SK-N-MC (cell line): Measurements from ENCODE around the gene RTN4RL1.

ENCODE experiments used
- DNase-seq: peaks from one replicate; pipeline ENCODE4 v3.0.0-alpha.2; 2011; ENCODE audit warnings: low read depth, low spot score
- H3K27ac ChIP-seq: fragments of 200-600 bp; sonication (generic); 2 replicates; pipeline ENCODE4 v1.5.1; 2016; ENCODE audit warnings: mixed run types
- H3K36me3 ChIP-seq: fragments of 200-600 bp; sonication (generic); 2 replicates; pipeline ENCODE4 v1.6.1; 2017; ENCODE audit warnings: antibody characterized with exemption, low read length, mixed read lengths; ENCODE audit not compliant: insufficient read depth
- H3K4me3 ChIP-seq: fragments of 200-600 bp; sonication (generic); 2 replicates; pipeline ENCODE4 v1.5.1; 2016
- H3K9ac ChIP-seq: fragments of 200-600 bp; sonication (generic); 2 replicates; pipeline ENCODE4 v1.8.0; 2017; ENCODE audit warnings: mixed run types, mixed read lengths; ENCODE audit not compliant: insufficient read length
- H3K9me3 ChIP-seq: fragments of 200-600 bp; sonication (generic); 2 replicates; pipeline ENCODE4 v1.6.1; 2017; ENCODE audit warnings: low read depth, mild to moderate bottlenecking, antibody characterized with exemption, low read length, moderate library complexity, mixed read lengths
- EZH2 ChIP-seq: fragments of 200-600 bp; sonication (generic); IDR thresholded peaks from one replicate; pipeline ENCODE4 v1.6.1; 2017; ENCODE audit warnings: antibody characterized with exemption
- FOXP2 ChIP-seq: optimal IDR thresholded peaks from 2 replicates; pipeline ENCODE3; 2011; ENCODE audit warnings: mild to moderate bottlenecking, moderate library complexity; ENCODE audit not compliant: insufficient read depth; ENCODE audit errors: extremely low read length, control extremely low read depth
- POLR2AphosphoS5 ChIP-seq: IDR thresholded peaks from 2 replicates; pipeline ENCODE4 v1.6.1; 2012; ENCODE audit warnings: mild to moderate bottlenecking, low read depth, low read length, borderline replicate concordance

Gene RTN4RL1

GRCh38 chr17:1947743-1948516, 77.2 kb downstream of the RTN4RL1 start:
- Histone ChIP-seq H3K9ac (no peak overlapping the region), H3K4me3 (no peak overlapping the region), H3K27ac (no peak overlapping the region), H3K36me3 (no peaks in the 10 kb centered on the region), H3K9me3 (no peaks in the 10 kb centered on the region)
- DNase-seq: no peak
- TF ChIP-seq POLR2AphosphoS5 (no peak), FOXP2 (no peak), EZH2 (no peak)

- Histone ChIP-seq H3K27ac (no peak overlapping the region), H3K9me3 (no peaks in the 10 kb centered on the region), H3K9ac (no peak overlapping the region), H3K4me3 (no peak overlapping the region), H3K36me3 (no peaks in the 10 kb centered on the region)
- no peak for TF ChIP-seq EZH2
- TF ChIP-seq FOXP2: no peak
- no peak for TF ChIP-seq POLR2AphosphoS5
- DNase-seq: no peak
Observed at GRCh38 chr17:1947229-1947742, 77.8 kb downstream of the RTN4RL1 start.

- Histone ChIP-seq H3K9ac (no peak overlapping the region), H3K9me3 (no peaks in the 10 kb centered on the region), H3K36me3 (no peaks in the 10 kb centered on the region), H3K27ac (no peak overlapping the region), H3K4me3 (no peak overlapping the region)
- DNase-seq: no peak
- TF ChIP-seq EZH2 (no peak), POLR2AphosphoS5 (no peak), FOXP2 (no peak)
Observed at GRCh38 chr17:1946021-1946932, 78.9 kb downstream of the RTN4RL1 start.

GRCh38 chr17:1945621-1946020, 79.5 kb downstream of the RTN4RL1 start:
- H3K4me3 ChIP-seq: no peak overlapping the region
- H3K9ac ChIP-seq: no peak overlapping the region
- H3K27ac ChIP-seq: no peak overlapping the region
- DNase-seq: no peak
- no peaks in the 10 kb centered on the region for H3K9me3 ChIP-seq
- TF ChIP-seq POLR2AphosphoS5 (no peak), FOXP2 (no peak), EZH2 (no peak)
- H3K36me3 ChIP-seq: no peaks in the 10 kb centered on the region

- H3K36me3 ChIP-seq: no peaks in the 10 kb centered on the region
- H3K4me3 ChIP-seq: no peak overlapping the region
- H3K9ac ChIP-seq: no peak overlapping the region
- DNase-seq: no peak
- no peaks in the 10 kb centered on the region for H3K9me3 ChIP-seq
- no peak for TF ChIP-seq POLR2AphosphoS5
- TF ChIP-seq EZH2: no peak
- no peak for TF ChIP-seq FOXP2
- H3K27ac ChIP-seq: no peak overlapping the region
Observed at GRCh38 chr17:1943436-1943831, 81.7 kb downstream of the RTN4RL1 start.

- Histone ChIP-seq H3K9me3 (no peaks in the 10 kb centered on the region), H3K36me3 (no peaks in the 10 kb centered on the region), H3K4me3 (no peak overlapping the region), H3K9ac (no peak overlapping the region), H3K27ac (no peak overlapping the region)
- TF ChIP-seq POLR2AphosphoS5 (no peak), FOXP2 (no peak), EZH2 (no peak)
- DNase-seq: no peak
Observed at GRCh38 chr17:1942666-1943435, 82.3 kb downstream of the RTN4RL1 start.

- no peak for DNase-seq
Observed at GRCh38 chr17:1942066-1942365, 83.1 kb downstream of the RTN4RL1 start.

GRCh38 chr17:1941272-1942065, 83.7 kb downstream of the RTN4RL1 start:
- H3K9ac ChIP-seq: no peak overlapping the region
- TF ChIP-seq POLR2AphosphoS5 (no peak), EZH2 (no peak), FOXP2 (no peak)
- H3K27ac ChIP-seq: no peak overlapping the region

More at GRCh38 chr17:1942066-1942365, 83.1 kb downstream of the RTN4RL1 start:
- TF ChIP-seq POLR2AphosphoS5: no peak
- no peak for TF ChIP-seq FOXP2
- TF ChIP-seq EZH2: no peak
- no peaks in the 10 kb centered on the region for H3K36me3 ChIP-seq
- no peak overlapping the region for H3K27ac ChIP-seq
- H3K4me3 ChIP-seq: no peak overlapping the region
- H3K9me3 ChIP-seq: no peaks in the 10 kb centered on the region
- no peak overlapping the region for H3K9ac ChIP-seq

More at GRCh38 chr17:1941272-1942065, 83.7 kb downstream of the RTN4RL1 start:
- Histone ChIP-seq H3K4me3 (no peak overlapping the region), H3K36me3 (no peaks in the 10 kb centered on the region), H3K9me3 (no peaks in the 10 kb centered on the region)
- DNase-seq: no peak
